ENCODE results near the gene SPATA31E1.

SPATA31E1 gene

GRCh38 chr9:87890837-87891236 lies 8.2 kb downstream of the SPATA31E1 start:
- no peaks in the 10 kb centered on the region for H3K36me3 ChIP-seq (ENCODE audit: insufficient read depth, low read length)
- no peaks in the 10 kb centered on the region for H3K9me2 ChIP-seq (ENCODE audit: low read depth, low read length)
- H3K9me3 ChIP-seq (ENCODE audit: low read length) = no peaks in the 10 kb centered on the region
- no peak overlapping the region for H3K4me3 ChIP-seq (ENCODE audit: low read depth, low read length, poor library complexity, severe bottlenecking)
- H3F3A ChIP-seq (ENCODE audit: insufficient read depth, low read length) = no peaks in the 10 kb centered on the region
- no peak overlapping the region for H2AFZ ChIP-seq (ENCODE audit: low read length)
- no peaks in the 10 kb centered on the region for H3K4me1 ChIP-seq (ENCODE audit: insufficient read depth, low read length, severe bottlenecking)
- no peaks in the 10 kb centered on the region for H4K20me1 ChIP-seq (ENCODE audit: insufficient read depth, low read length)
- no peak for TF ChIP-seq EZH2 (IDR thresholded peaks at IDR 0.05; ENCODE audit: borderline replicate concordance, low read length)
- TF ChIP-seq CTCF (IDR thresholded peaks at IDR 0.05; ENCODE audit: low read length) = no peak
- no peak overlapping the region for H3K27ac ChIP-seq (ENCODE audit: low read depth, low read length, poor library complexity, severe bottlenecking)
- H3K4me2 ChIP-seq (ENCODE audit: low read length) = no peak overlapping the region
- H3K79me2 ChIP-seq (ENCODE audit: insufficient read depth, low read length) = no peaks in the 10 kb centered on the region
- H3K9ac ChIP-seq (ENCODE audit: low read length) = no peak overlapping the region
- H3K27me3 ChIP-seq (ENCODE audit: insufficient read depth, low read length) = no peaks in the 10 kb centered on the region; the same call in 1 of the 2 replicates

- no peaks in the 10 kb centered on the region for H3K9me3 ChIP-seq (ENCODE audit: low read length)
- no peaks in the 10 kb centered on the region for H3F3A ChIP-seq (ENCODE audit: insufficient read depth, low read length)
- H4K20me1 ChIP-seq (ENCODE audit: insufficient read depth, low read length) = no peaks in the 10 kb centered on the region
- H3K9me2 ChIP-seq (ENCODE audit: low read depth, low read length) = no peaks in the 10 kb centered on the region
- no peak overlapping the region for H3K9ac ChIP-seq (ENCODE audit: low read length)
- H3K27me3 ChIP-seq (ENCODE audit: insufficient read depth, low read length) = no peaks in the 10 kb centered on the region; the same call in 1 of the 2 replicates
- no peaks in the 10 kb centered on the region for H3K4me1 ChIP-seq (ENCODE audit: insufficient read depth, low read length, severe bottlenecking)
- no peak overlapping the region for H3K4me3 ChIP-seq (ENCODE audit: low read depth, low read length, poor library complexity, severe bottlenecking)
- no peak overlapping the region for H3K4me2 ChIP-seq (ENCODE audit: low read length)
- no peak for TF ChIP-seq CTCF (IDR thresholded peaks at IDR 0.05; ENCODE audit: low read length)
- no peak for TF ChIP-seq EZH2 (IDR thresholded peaks at IDR 0.05; ENCODE audit: borderline replicate concordance, low read length)
- no peaks in the 10 kb centered on the region for H3K36me3 ChIP-seq (ENCODE audit: insufficient read depth, low read length)
- no peak overlapping the region for H2AFZ ChIP-seq (ENCODE audit: low read length)
- no peaks in the 10 kb centered on the region for H3K79me2 ChIP-seq (ENCODE audit: insufficient read depth, low read length)
- H3K27ac ChIP-seq (ENCODE audit: low read depth, low read length, poor library complexity, severe bottlenecking) = no peak overlapping the region
Measured at GRCh38 chr9:87891754-87892153, 9.1 kb downstream of the SPATA31E1 start.

GRCh38 chr9:87892956-87893355 lies 10.3 kb downstream of the SPATA31E1 start:
- no peak for TF ChIP-seq CTCF (IDR thresholded peaks at IDR 0.05; ENCODE audit: low read length)
- no peak for TF ChIP-seq EZH2 (IDR thresholded peaks at IDR 0.05; ENCODE audit: borderline replicate concordance, low read length)

More at GRCh38 chr9:87892956-87893355, 10.3 kb downstream of the SPATA31E1 start:
- no peaks in the 10 kb centered on the region for H4K20me1 ChIP-seq (ENCODE audit: insufficient read depth, low read length)
- no peak overlapping the region for H3K4me3 ChIP-seq (ENCODE audit: low read depth, low read length, poor library complexity, severe bottlenecking)
- H3K9me3 ChIP-seq (ENCODE audit: low read length) = no peaks in the 10 kb centered on the region
- H3K4me2 ChIP-seq (ENCODE audit: low read length) = no peak overlapping the region
- H3F3A ChIP-seq (ENCODE audit: insufficient read depth, low read length) = no peaks in the 10 kb centered on the region
- no peaks in the 10 kb centered on the region for H3K36me3 ChIP-seq (ENCODE audit: insufficient read depth, low read length)
- H3K27ac ChIP-seq (ENCODE audit: low read depth, low read length, poor library complexity, severe bottlenecking) = no peak overlapping the region
- H3K9me2 ChIP-seq (ENCODE audit: low read depth, low read length) = no peaks in the 10 kb centered on the region
- H3K27me3 ChIP-seq (ENCODE audit: insufficient read depth, low read length) = no peaks in the 10 kb centered on the region; the same call in 1 of the 2 replicates
- no peak overlapping the region for H3K9ac ChIP-seq (ENCODE audit: low read length)
- H3K79me2 ChIP-seq (ENCODE audit: insufficient read depth, low read length) = no peaks in the 10 kb centered on the region
- H3K4me1 ChIP-seq (ENCODE audit: insufficient read depth, low read length, severe bottlenecking) = no peaks in the 10 kb centered on the region
- no peak overlapping the region for H2AFZ ChIP-seq (ENCODE audit: low read length)

Measured in OCI-LY1 (cell line).